Retina (tissue), 1 donor: Measurements from ENCODE around the gene PAM16.

Experiments used
- DNase-seq: peaks from one replicate; pipeline ENCODE4 v3.0.0-alpha.2; 2016

The PAM16 gene

GRCh38 chr16:4383591-4384444, 32.7 kb upstream of the PAM16 start:
- DNase-seq: no peak

- no peak for DNase-seq
These were observed 31.8 kb upstream of the PAM16 start for GRCh38 chr16:4382795-4383357.

GRCh38 chr16:4381935-4382794, 31.0 kb upstream of the PAM16 start:
- DNase-seq: no peak

GRCh38 chr16:4381072-4381934, 30.2 kb upstream of the PAM16 start:
- DNase-seq: no peak

- DNase-seq: no peak
These were observed 29.3 kb upstream of the PAM16 start for GRCh38 chr16:4380119-4381063.

GRCh38 chr16:4378999-4379690, 28.0 kb upstream of the PAM16 start:
- DNase-seq: no peak

GRCh38 chr16:4378161-4378666, 27.1 kb upstream of the PAM16 start:
- no peak for DNase-seq

- no peak for DNase-seq
These were observed 26.5 kb upstream of the PAM16 start for GRCh38 chr16:4377573-4378154.

GRCh38 chr16:4376893-4377572, 25.9 kb upstream of the PAM16 start:
- no peak for DNase-seq

GRCh38 chr16:4376126-4376892, 25.2 kb upstream of the PAM16 start:
- no peak for DNase-seq

GRCh38 chr16:4375717-4376116, 24.6 kb upstream of the PAM16 start:
- DNase-seq: no peak

GRCh38 chr16:4373909-4374742, 23.0 kb upstream of the PAM16 start:
- DNase-seq: peak; percentile 42

GRCh38 chr16:4373356-4373908, 22.3 kb upstream of the PAM16 start:
- no peak for DNase-seq

- DNase-seq: peak; percentile 21
These were observed 21.6 kb upstream of the PAM16 start for GRCh38 chr16:4372578-4373355.

GRCh38 chr16:4372001-4372577, 21.0 kb upstream of the PAM16 start:
- DNase-seq: peak; percentile 47

GRCh38 chr16:4371357-4372000, 20.4 kb upstream of the PAM16 start, which contains the start of gene VASN:
TSS of gene VASN (plus strand) at chr16:4371848. CDS start at chr16:4380878, 9,030 bp downstream.
- peak; percentile 85 for DNase-seq
